ENCODE data around the gene CIDEB. TPM values are rescaled to one million over a fixed set of nuclear protein-coding genes. Genes with fewer than 3 reads are reported as not detected.

Gene CIDEB
- total and polyA plus RNA-seq, 9 of the 15 experiments (the other 6 are each of a cell fraction or from before 2014, with no cell fraction given) = 0.03 to 0.35 (median 0.09) TPM; not detected in 3

GRCh38 chr14:24285351-24285750 lies 22.4 kb downstream of the CIDEB start:
- peaks cover 11% of the 10 kb centered on the region; the same call in 1 of the 3 replicates for H3K36me3 ChIP-seq (ENCODE audit: control insufficient read depth, insufficient read depth, low read length)
- no peak for ATAC-seq
- no peak for TF ChIP-seq MCM5 (IDR thresholded peaks at IDR 0.05; ENCODE audit: low read depth)
- intact Hi-C loops (cut with micrococcal nuclease) = no loop called here
- H2AFZ ChIP-seq (ENCODE audit: low read depth, low read length) = no peak overlapping the region
- FAIRE-seq = no peak
- WGBS (ENCODE audit: insufficient coverage, low coverage, missing lambda C conversion rate) = 23% methylated on average over 3 of the region's 4 CpGs
- CTCF ChIA-PET (ENCODE audit: low intra/inter-chr PET ratio) = no interaction called here
- DNase-seq (ENCODE audit: extremely low read depth in 1 of 4, low spot score in 3 of 4) = no peak
- no peak overlapping the region for H3K4me3 ChIP-seq
- no TSS peak for BruUV-seq (replicated peaks)
- in situ Hi-C loops (cut with MboI) = no loop called here
- H3K27ac ChIP-seq (ENCODE audit: extremely low read depth, low read depth, low read length) = no peak overlapping the region
- no peaks in the 10 kb centered on the region for H3K9me1 ChIP-seq (ENCODE audit: control insufficient read depth, insufficient read depth, low read length)
- no peaks in the 10 kb centered on the region for H4K20me1 ChIP-seq (replicated peaks; ENCODE audit: control insufficient read depth, insufficient read depth, low read length)
- H3K27me3 ChIP-seq (ENCODE audit: control insufficient read depth in 2 of 2, insufficient read depth in 2 of 2, low read length in 2 of 2) = no peaks in the 10 kb centered on the region
- POLR2A ChIA-PET = interaction anchor here (0.6 kb wide), 1 partner anchor 10 kb away, joined by 3 read pairs; no protein-coding TSS in a partner anchor
- no peak overlapping the region for H3K4me2 ChIP-seq (ENCODE audit: insufficient read depth, low read length)
- H3K4me1 ChIP-seq (replicated peaks in 1 of 2; ENCODE audit: control insufficient read depth in 2 of 2, insufficient read depth in 2 of 2, low read length in 2 of 2) = no peaks in the 10 kb centered on the region; a peak in 1 of 5 replicates
- H3K79me2 ChIP-seq (ENCODE audit: control insufficient read depth, insufficient read depth, low read length) = no peaks in the 10 kb centered on the region
- H3K9ac ChIP-seq (ENCODE audit: insufficient read depth in 1 of 2, low read depth in 2 of 2, low read length in 2 of 2) = no peak overlapping the region
- H3K9me3 ChIP-seq (replicated peaks; ENCODE audit: control insufficient read depth, insufficient read depth, low read depth, low read length) = no peaks in the 10 kb centered on the region

- Histone ChIP-seq H3K36me3 (ENCODE audit: control insufficient read depth, insufficient read depth, low read length) (peaks cover 3% of the 10 kb centered on the region; the same call in 1 of the 3 replicates), H3K9ac (ENCODE audit: insufficient read depth in 1 of 2, low read depth in 2 of 2, low read length in 2 of 2) (no peak overlapping the region), H3K79me2 (ENCODE audit: control insufficient read depth, insufficient read depth, low read length) (no peaks in the 10 kb centered on the region), H3K9me1 (ENCODE audit: control insufficient read depth, insufficient read depth, low read length) (no peaks in the 10 kb centered on the region), H3K4me1 (replicated peaks in 1 of 2; ENCODE audit: control insufficient read depth in 2 of 2, insufficient read depth in 2 of 2, low read length in 2 of 2) (no peaks in the 10 kb centered on the region; a peak in 1 of 5 replicates), H2AFZ (ENCODE audit: low read depth, low read length) (no peak overlapping the region), H3K27me3 (ENCODE audit: control insufficient read depth in 2 of 2, insufficient read depth in 2 of 2, low read length in 2 of 2) (no peaks in the 10 kb centered on the region), H4K20me1 (replicated peaks; ENCODE audit: control insufficient read depth, insufficient read depth, low read length) (no peaks in the 10 kb centered on the region), H3K4me3 (no peak overlapping the region), H3K9me3 (replicated peaks; ENCODE audit: control insufficient read depth, insufficient read depth, low read depth, low read length) (no peaks in the 10 kb centered on the region), H3K4me2 (ENCODE audit: insufficient read depth, low read length) (no peak overlapping the region), H3K27ac (ENCODE audit: extremely low read depth, low read depth, low read length) (no peak overlapping the region)
- no peak for ATAC-seq
- CTCF ChIA-PET (ENCODE audit: low intra/inter-chr PET ratio) = interaction anchor here (0.6 kb wide), 1 partner anchor 429 kb away, joined by 3 read pairs; no protein-coding TSS in a partner anchor
- POLR2A ChIA-PET = no interaction called here
- WGBS (ENCODE audit: insufficient coverage, low coverage, missing lambda C conversion rate) = 15% methylated on average over 4 of the region's 11 CpGs
- BruUV-seq (replicated peaks) = no TSS peak
- intact Hi-C loops (cut with micrococcal nuclease) (no loop called here), in situ Hi-C loops (cut with MboI) (no loop called here)
- no peak for FAIRE-seq
- no peak for DNase-seq (ENCODE audit: extremely low read depth in 1 of 4, low spot score in 3 of 4)
- TF ChIP-seq HDAC2 (IDR thresholded peaks at IDR 0.05) = no peak
- no peak for TF ChIP-seq GTF3C2 (IDR thresholded peaks at IDR 0.05; ENCODE audit: borderline replicate concordance, extremely low read depth, insufficient read length)
- no peak for TF ChIP-seq HNRNPL (IDR thresholded peaks at IDR 0.05; ENCODE audit: low read depth, low read length)
- no peak for TF ChIP-seq KDM5B (IDR thresholded peaks at IDR 0.05; ENCODE audit: insufficient replicate concordance, low read depth, low read length)
- TF ChIP-seq KLF6 (CRISPR knock-in tag; IDR thresholded peaks at IDR 0.05; ENCODE audit: borderline replicate concordance) = no peak
- TF ChIP-seq ZNF184 (CRISPR knock-in tag; IDR thresholded peaks at IDR 0.05) = no peak
- no peak for TF ChIP-seq SRSF7 (optimal IDR thresholded peaks at IDR 0.05; ENCODE audit: low read depth, low read length)
- no peak for TF ChIP-seq DEAF1 (CRISPR knock-in tag; IDR thresholded peaks at IDR 0.05)
- TF ChIP-seq ZNF133 (CRISPR knock-in tag; IDR thresholded peaks at IDR 0.05) = no peak
- TF ChIP-seq ZNF785 (CRISPR knock-in tag; IDR thresholded peaks at IDR 0.05) = no peak
- TF ChIP-seq HNRNPUL1 (IDR thresholded peaks at IDR 0.05; ENCODE audit: low read length) = no peak
Observed at GRCh38 chr14:24284501-24285035, 23.2 kb downstream of the CIDEB start.

Data from K562 (cell line).